HG02642 (cell line): ENCODE data around the gene TSPAN18.

Source experiments
- ATAC-seq: cut with Tn5 transposase; IDR thresholded peaks from one replicate; pipeline ENCODE4 v1.9.1; 2021; ENCODE audit warnings: mild to moderate bottlenecking; ENCODE audit not compliant: unreplicated experiment, poor library complexity

The TSPAN18 gene

GRCh38 chr11:44775366-44775984, 48.7 kb downstream of the TSPAN18 start:
- ATAC-seq, result no peak

- no peak for ATAC-seq
Observed at GRCh38 chr11:44775985-44776446, 49.3 kb downstream of the TSPAN18 start.

- ATAC-seq, result no peak
Observed at GRCh38 chr11:44776551-44777208, 49.9 kb downstream of the TSPAN18 start.

- no peak for ATAC-seq
Observed at GRCh38 chr11:44777209-44778194, 50.7 kb downstream of the TSPAN18 start.

- no peak for ATAC-seq
Observed at GRCh38 chr11:44778195-44779100, 51.7 kb downstream of the TSPAN18 start.

GRCh38 chr11:44779736-44780520, 53.2 kb downstream of the TSPAN18 start:
- no peak for ATAC-seq

GRCh38 chr11:44780940-44781631, 54.3 kb downstream of the TSPAN18 start:
- ATAC-seq, result no peak

- no peak for ATAC-seq
Observed at GRCh38 chr11:44781655-44782054, 54.9 kb downstream of the TSPAN18 start.

GRCh38 chr11:44782478-44782877, 55.7 kb downstream of the TSPAN18 start:
- no peak for ATAC-seq

- no peak for ATAC-seq
Observed at GRCh38 chr11:44784436-44784760, 57.6 kb downstream of the TSPAN18 start.

- ATAC-seq, result no peak
Observed at GRCh38 chr11:44784851-44785250, 58.1 kb downstream of the TSPAN18 start.

GRCh38 chr11:44785856-44786607, 59.3 kb downstream of the TSPAN18 start:
- no peak for ATAC-seq

GRCh38 chr11:44787070-44787469, 60.3 kb downstream of the TSPAN18 start:
- ATAC-seq, result no peak

GRCh38 chr11:44787981-44788380, 61.2 kb downstream of the TSPAN18 start:
- no peak for ATAC-seq

GRCh38 chr11:44788536-44789261, 61.9 kb downstream of the TSPAN18 start:
- ATAC-seq, result no peak

- no peak for ATAC-seq
Observed at GRCh38 chr11:44789496-44789895, 62.7 kb downstream of the TSPAN18 start.

- no peak for ATAC-seq
Observed at GRCh38 chr11:44790211-44790610, 63.4 kb downstream of the TSPAN18 start.
